MM.1S (cell line): Measurements from ENCODE around the gene RPTOR.

Experiments used
- DNase-seq: peaks from one replicate; pipeline ENCODE4 v3.0.0-alpha.2; 2015
- H2AFZ ChIP-seq: fragments of 300-600 bp; sonication (generic); 2 replicates; pipeline ENCODE4 v1.6.0; 2016; ENCODE audit warnings: antibody characterized with exemption, low read length
- H3F3A ChIP-seq: fragments of 300-600 bp; sonication (generic); 2 replicates; pipeline ENCODE4 v1.6.1; 2016; ENCODE audit warnings: mild to moderate bottlenecking, antibody characterized with exemption, low read length, moderate library complexity, mixed read lengths; ENCODE audit not compliant: insufficient read depth
- H3K27ac ChIP-seq: fragments of 300-600 bp; sonication (generic); 2 replicates; pipeline ENCODE4 v1.5.1; 2016; ENCODE audit warnings: mild to moderate bottlenecking, low read length
- H3K27me3 ChIP-seq: fragments of 300-600 bp; sonication (generic); replicated peaks from 2 replicates; pipeline ENCODE4 v1.6.0; 2016; ENCODE audit warnings: low read length; ENCODE audit not compliant: insufficient read depth
- H3K36me3 ChIP-seq: fragments of 300-600 bp; sonication (generic); replicated peaks from 2 replicates; pipeline ENCODE4 v1.6.1; 2016; ENCODE audit warnings: mild to moderate bottlenecking, low read length, mixed read lengths; ENCODE audit not compliant: insufficient read depth
- H3K4me1 ChIP-seq: fragments of 300-600 bp; sonication (generic); 2 replicates; pipeline ENCODE4 v1.6.1; 2016; ENCODE audit warnings: low read length, mixed read lengths
- H3K4me2 ChIP-seq: fragments of 300-600 bp; sonication (generic); 2 replicates; pipeline ENCODE4 v1.6.0; 2016; ENCODE audit warnings: low read depth, low read length
- H3K4me3 ChIP-seq: fragments of 300-600 bp; sonication (generic); 2 replicates; pipeline ENCODE4 v1.5.1; 2016; ENCODE audit warnings: low read length, mixed read lengths
- H3K79me2 ChIP-seq: fragments of 300-600 bp; sonication (generic); 2 replicates; pipeline ENCODE4 v1.6.1; 2016; ENCODE audit warnings: mixed run types, low read length, mixed read lengths
- H3K9ac ChIP-seq: fragments of 300-600 bp; sonication (generic); 2 replicates; pipeline ENCODE4 v1.6.1; 2016; ENCODE audit warnings: low read length, mixed read lengths
- H3K9me2 ChIP-seq: fragments of 300-600 bp; sonication (generic); replicated peaks from 2 replicates; pipeline ENCODE4 v1.6.1; 2016; ENCODE audit warnings: mild to moderate bottlenecking, low read length, mixed read lengths; ENCODE audit not compliant: insufficient read depth
- H3K9me3 ChIP-seq: fragments of 300-600 bp; sonication (generic); replicated peaks from 2 replicates; pipeline ENCODE4 v1.6.1; 2016; ENCODE audit warnings: mild to moderate bottlenecking, low read length, mixed read lengths; ENCODE audit not compliant: insufficient read depth
- H4K20me1 ChIP-seq: fragments of 300-600 bp; sonication (generic); 2 replicates; pipeline ENCODE4 v1.6.1; 2016; ENCODE audit warnings: mild to moderate bottlenecking, low read length, moderate library complexity, mixed read lengths; ENCODE audit not compliant: insufficient read depth
- CTCF ChIP-seq: fragments of 300-600 bp; sonication (generic); IDR thresholded peaks from 2 replicates; pipeline ENCODE4 v1.5.1; 2016; ENCODE audit warnings: antibody characterized with exemption, low read length, mixed read lengths
- EZH2 ChIP-seq: fragments of 300-600 bp; sonication (generic); optimal IDR thresholded peaks from 2 replicates; pipeline ENCODE3; 2017; ENCODE audit warnings: low read depth, mild to moderate bottlenecking, antibody characterized with exemption, low read length, mixed read lengths
- EZH2phosphoT487 ChIP-seq: fragments of 300-600 bp; sonication (generic); IDR thresholded peaks from 2 replicates; pipeline ENCODE4 v1.6.1; 2018; ENCODE audit warnings: antibody characterized with exemption, low read length

RPTOR gene

GRCh38 chr17:80986046-80986445, 441.4 kb downstream of the RPTOR start:
- H3K36me3 ChIP-seq: no peaks in the 10 kb centered on the region
- no peaks in the 10 kb centered on the region for H3K4me1 ChIP-seq
- H3K9me2 ChIP-seq: no peaks in the 10 kb centered on the region
- DNase-seq: no peak
- no peak overlapping the region for H2AFZ ChIP-seq
- H4K20me1 ChIP-seq: no peaks in the 10 kb centered on the region
- no peaks in the 10 kb centered on the region for H3K9me3 ChIP-seq
- no peaks in the 10 kb centered on the region for H3K79me2 ChIP-seq
- no peak overlapping the region for H3K9ac ChIP-seq
- no peak overlapping the region for H3K4me2 ChIP-seq
- H3K27ac ChIP-seq: no peak overlapping the region
- H3K4me3 ChIP-seq: no peak overlapping the region
- H3F3A ChIP-seq: no peaks in the 10 kb centered on the region
- H3K27me3 ChIP-seq: peaks cover 48% of the 10 kb centered on the region
- TF ChIP-seq EZH2phosphoT487 (no peak), EZH2 (no peak), CTCF (no peak)

- Histone ChIP-seq H3K27ac (no peak overlapping the region), H3K27me3 (peaks cover 44% of the 10 kb centered on the region), H2AFZ (no peak overlapping the region), H3K36me3 (no peaks in the 10 kb centered on the region), H3K4me2 (no peak overlapping the region), H3K9me3 (no peaks in the 10 kb centered on the region), H3K9me2 (no peaks in the 10 kb centered on the region), H3K9ac (no peak overlapping the region), H3K4me1 (no peaks in the 10 kb centered on the region), H3K79me2 (no peaks in the 10 kb centered on the region), H3K4me3 (no peak overlapping the region), H4K20me1 (no peaks in the 10 kb centered on the region), H3F3A (no peaks in the 10 kb centered on the region)
- no peak for DNase-seq
- TF ChIP-seq CTCF: no peak
- TF ChIP-seq EZH2phosphoT487: no peak
- no peak for TF ChIP-seq EZH2
Observed at GRCh38 chr17:80986816-80987475, 442.3 kb downstream of the RPTOR start.

- peaks cover 5% of the 10 kb centered on the region for H3K4me1 ChIP-seq
- no peak overlapping the region for H3K9ac ChIP-seq
- H3K9me3 ChIP-seq: no peaks in the 10 kb centered on the region
- peaks cover 8% of the 10 kb centered on the region for H3K79me2 ChIP-seq
- TF ChIP-seq EZH2 (no peak), CTCF (no peak), EZH2phosphoT487 (no peak)
- no peak overlapping the region for H3K4me2 ChIP-seq
- no peaks in the 10 kb centered on the region for H4K20me1 ChIP-seq
- no peak overlapping the region for H3K4me3 ChIP-seq
- no peaks in the 10 kb centered on the region for H3K9me2 ChIP-seq
- H3K27me3 ChIP-seq: peaks cover 33% of the 10 kb centered on the region
- no peaks in the 10 kb centered on the region for H3K36me3 ChIP-seq
- no peak overlapping the region for H2AFZ ChIP-seq
- no peak for DNase-seq
- no peak overlapping the region for H3K27ac ChIP-seq
- H3F3A ChIP-seq: no peaks in the 10 kb centered on the region
Observed at GRCh38 chr17:80987941-80988461, 443.4 kb downstream of the RPTOR start.
